ENCODE measurements around the gene SV2B.

DNA sequence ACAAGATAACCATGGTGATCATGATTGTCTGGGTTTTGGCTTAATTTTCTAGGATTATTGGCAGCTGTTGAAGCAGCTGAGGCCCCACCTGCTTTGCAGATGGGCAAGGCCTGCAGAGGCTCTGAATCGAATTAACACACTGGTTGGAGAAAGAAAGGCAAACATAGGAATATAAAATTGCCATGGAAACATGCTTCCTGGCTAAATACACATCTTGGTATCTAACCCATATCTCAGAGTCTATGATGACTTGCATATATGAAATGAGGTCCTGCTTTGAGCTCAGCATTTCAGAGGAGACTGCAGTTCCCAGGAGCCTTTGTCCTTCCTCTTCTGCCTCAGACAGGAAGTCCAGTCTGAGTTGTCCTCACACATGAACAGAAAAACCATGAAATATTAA lies 24.3 kb upstream of the SV2B start:
- TF ChIP-seq, protein P1, sequence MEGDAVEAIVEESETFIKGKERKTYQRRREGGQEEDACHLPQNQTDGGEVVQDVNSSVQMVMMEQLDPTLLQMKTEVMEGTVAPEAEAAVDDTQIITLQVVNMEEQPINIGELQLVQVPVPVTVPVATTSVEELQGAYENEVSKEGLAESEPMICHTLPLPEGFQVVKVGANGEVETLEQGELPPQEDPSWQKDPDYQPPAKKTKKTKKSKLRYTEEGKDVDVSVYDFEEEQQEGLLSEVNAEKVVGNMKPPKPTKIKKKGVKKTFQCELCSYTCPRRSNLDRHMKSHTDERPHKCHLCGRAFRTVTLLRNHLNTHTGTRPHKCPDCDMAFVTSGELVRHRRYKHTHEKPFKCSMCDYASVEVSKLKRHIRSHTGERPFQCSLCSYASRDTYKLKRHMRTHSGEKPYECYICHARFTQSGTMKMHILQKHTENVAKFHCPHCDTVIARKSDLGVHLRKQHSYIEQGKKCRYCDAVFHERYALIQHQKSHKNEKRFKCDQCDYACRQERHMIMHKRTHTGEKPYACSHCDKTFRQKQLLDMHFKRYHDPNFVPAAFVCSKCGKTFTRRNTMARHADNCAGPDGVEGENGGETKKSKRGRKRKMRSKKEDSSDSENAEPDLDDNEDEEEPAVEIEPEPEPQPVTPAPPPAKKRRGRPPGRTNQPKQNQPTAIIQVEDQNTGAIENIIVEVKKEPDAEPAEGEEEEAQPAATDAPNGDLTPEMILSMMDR (optimal IDR thresholded peaks at IDR 0.05 in 1 of 3, IDR thresholded peaks at IDR 0.05 in 1 of 3, conservative IDR thresholded peaks at IDR 0.05 in 1 of 3; ENCODE audit: extremely low read depth in 1 of 3, insufficient read depth in 2 of 3, low read length in 3 of 3): no peak
- TF ChIP-seq EZH2 (IDR thresholded peaks at IDR 0.05; ENCODE audit: low read length): no peak
